Measurements from ENCODE around the gene CCN5.

The CCN5 gene

GRCh38 chr20:44739942-44740341, 24.8 kb downstream of the CCN5 start:
- DNase-seq: no peak

GRCh38 chr20:44742304-44743079, 27.3 kb downstream of the CCN5 start:
- DNase-seq: no peak

- no peak for DNase-seq
Observed at GRCh38 chr20:44743080-44743701, 28.0 kb downstream of the CCN5 start.

- no peak for DNase-seq
Observed at GRCh38 chr20:44743916-44744655, 28.9 kb downstream of the CCN5 start.

GRCh38 chr20:44745122-44745597, 30.0 kb downstream of the CCN5 start:
- DNase-seq: no peak

GRCh38 chr20:44745598-44746366, 30.6 kb downstream of the CCN5 start, which contains the start of gene KCNK15:
KCNK15 (plus strand) TSS chr20:44745865; CDS start chr20:44745911, 46 bp downstream.
- no peak for DNase-seq

GRCh38 chr20:44746367-44747165, 31.4 kb downstream of the CCN5 start:
- DNase-seq: no peak

- peak; percentile 65 for DNase-seq
Observed at GRCh38 chr20:44747166-44748004, 32.2 kb downstream of the CCN5 start.

- DNase-seq: no peak
Observed at GRCh38 chr20:44748005-44748370, 32.8 kb downstream of the CCN5 start.

- no peak for DNase-seq
Observed at GRCh38 chr20:44750081-44750805, 35.1 kb downstream of the CCN5 start.

- DNase-seq: no peak
Observed at GRCh38 chr20:44752099-44752931, 37.1 kb downstream of the CCN5 start.

- no peak for DNase-seq
Observed at GRCh38 chr20:44754554-44754953, 39.4 kb downstream of the CCN5 start.

GRCh38 chr20:44756011-44756688, 41.0 kb downstream of the CCN5 start:
- no peak for DNase-seq

- no peak for DNase-seq
Observed at GRCh38 chr20:44756956-44757355, 41.8 kb downstream of the CCN5 start.

GRCh38 chr20:44758247-44759101, 43.3 kb downstream of the CCN5 start:
- no peak for DNase-seq

GRCh38 chr20:44759595-44759994, 44.4 kb downstream of the CCN5 start:
- DNase-seq: no peak

- no peak for DNase-seq
Observed at GRCh38 chr20:44761423-44761822, 46.3 kb downstream of the CCN5 start.

Measured in NCI-H187 treated with DMSO at 0.1 percent for 48 hours (cell line).